ENCODE measurements around the gene CARHSP1. TPM values are rescaled to one million over a fixed set of nuclear protein-coding genes. Genes with fewer than 3 reads are reported as not detected.
"Not testable (repeated sequence)": the region's sequence is repeated elsewhere in the genome, so short reads cannot be mapped to it uniquely, and the experiment has no call there.

Gene CARHSP1
- total RNA-seq, 1 donor from 2014 or later, result 79.4 TPM

- peaks cover 11% of the 10 kb centered on the region for H3K4me1 Mint-ChIP-seq (ENCODE audit: low read depth)
- intact Hi-C loops (cut with micrococcal nuclease), result no loop called here
- no peaks in the 10 kb centered on the region for H3K36me3 Mint-ChIP-seq (ENCODE audit: low read depth)
- H3K4me3 Mint-ChIP-seq, result no peak overlapping the region
- no peaks in the 10 kb centered on the region for H3K27me3 Mint-ChIP-seq (ENCODE audit: insufficient read depth)
- no peaks in the 10 kb centered on the region for H3K9me3 Mint-ChIP-seq
- no peak for DNase-seq (ENCODE audit: low spot score)
- peak overlapping the region; percentile 8 for H3K27ac Mint-ChIP-seq
Observed at GRCh38 chr16:8874388-8874787, 5.6 kb upstream of the CARHSP1 start.

- intact Hi-C loops (cut with micrococcal nuclease); H3K27me3 Mint-ChIP-seq (ENCODE audit: insufficient read depth); H3K9me3 Mint-ChIP-seq; DNase-seq (ENCODE audit: low spot score); H3K27ac Mint-ChIP-seq; H3K4me3 Mint-ChIP-seq; H3K36me3 Mint-ChIP-seq (ENCODE audit: low read depth): not testable (repeated sequence)
- peaks cover 15% of the 10 kb centered on the region for H3K4me1 Mint-ChIP-seq (ENCODE audit: low read depth)
Observed at GRCh38 chr16:8873866-8874195, 5.0 kb upstream of the CARHSP1 start.

- H3K4me1 Mint-ChIP-seq (ENCODE audit: low read depth), result peaks cover 15% of the 10 kb centered on the region
- H3K9me3 Mint-ChIP-seq, result no peaks in the 10 kb centered on the region
- H3K36me3 Mint-ChIP-seq (ENCODE audit: low read depth), result no peaks in the 10 kb centered on the region
- no peak for DNase-seq (ENCODE audit: low spot score)
- H3K27ac Mint-ChIP-seq, result no peak overlapping the region
- H3K4me3 Mint-ChIP-seq, result no peak overlapping the region
- intact Hi-C loops (cut with micrococcal nuclease), result no loop called here
- no peaks in the 10 kb centered on the region for H3K27me3 Mint-ChIP-seq (ENCODE audit: insufficient read depth)
Observed at GRCh38 chr16:8872967-8873865, 4.4 kb upstream of the CARHSP1 start.

- Mint-ChIP-seq H3K4me1 (ENCODE audit: low read depth) (peaks cover 25% of the 10 kb centered on the region), H3K27me3 (ENCODE audit: insufficient read depth) (no peaks in the 10 kb centered on the region), H3K36me3 (ENCODE audit: low read depth) (peaks cover 1% of the 10 kb centered on the region), H3K9me3 (no peaks in the 10 kb centered on the region), H3K27ac (no peak overlapping the region), H3K4me3 (no peak overlapping the region)
- no peak for DNase-seq (ENCODE audit: low spot score)
- intact Hi-C loops (cut with micrococcal nuclease), result no loop called here
Observed at GRCh38 chr16:8872071-8872470, 3.3 kb upstream of the CARHSP1 start.

GRCh38 chr16:8869988-8870241 lies 1.1 kb upstream of the CARHSP1 start:
- not testable (repeated sequence) for H3K36me3 Mint-ChIP-seq (ENCODE audit: low read depth); H3K27ac Mint-ChIP-seq; H3K27me3 Mint-ChIP-seq (ENCODE audit: insufficient read depth); H3K9me3 Mint-ChIP-seq; DNase-seq (ENCODE audit: low spot score)
- intact Hi-C loops (cut with micrococcal nuclease), result loop anchor here (1.0 to 10.0 kb wide), 6 partner anchors 10 to 1875 kb away; partner anchors contain the start of genes HAPSTR1, METTL22 and NUBP1
- Mint-ChIP-seq H3K4me3 (peak overlapping the region; percentile 94), H3K4me1 (ENCODE audit: low read depth) (peaks cover 39% of the 10 kb centered on the region)

GRCh38 chr16:8869212-8869987 lies 594 bp upstream of the CARHSP1 start:
- peaks cover 2% of the 10 kb centered on the region for H3K36me3 Mint-ChIP-seq (ENCODE audit: low read depth)
- H3K27me3 Mint-ChIP-seq (ENCODE audit: insufficient read depth), result no peaks in the 10 kb centered on the region
- no peak for DNase-seq (ENCODE audit: low spot score)
- peak overlapping the region; percentile 94 for H3K4me3 Mint-ChIP-seq
- H3K9me3 Mint-ChIP-seq, result no peaks in the 10 kb centered on the region
- intact Hi-C loops (cut with micrococcal nuclease), result loop anchor here (1.0 to 10.0 kb wide), 6 partner anchors 11 to 1875 kb away; partner anchors contain the start of genes HAPSTR1, METTL22 and NUBP1
- H3K4me1 Mint-ChIP-seq (ENCODE audit: low read depth), result peaks cover 39% of the 10 kb centered on the region
- H3K27ac Mint-ChIP-seq, result peak overlapping the region; percentile 96

- peaks cover 46% of the 10 kb centered on the region for H3K4me1 Mint-ChIP-seq (ENCODE audit: low read depth)
Observed at GRCh38 chr16:8867932-8868415, 832 bp downstream of the CARHSP1 start.

GRCh38 chr16:8867216-8867931 lies 1.4 kb downstream of the CARHSP1 start:
- no peaks in the 10 kb centered on the region for H3K9me3 Mint-ChIP-seq
- peak overlapping the region; percentile 90 for H3K27ac Mint-ChIP-seq
- H3K4me3 Mint-ChIP-seq, result peak overlapping the region; percentile 92
- peak; percentile 8 for DNase-seq (ENCODE audit: low spot score)
- H3K27me3 Mint-ChIP-seq (ENCODE audit: insufficient read depth), result no peaks in the 10 kb centered on the region
- peaks cover 2% of the 10 kb centered on the region for H3K36me3 Mint-ChIP-seq (ENCODE audit: low read depth)
- intact Hi-C loops (cut with micrococcal nuclease), result loop anchor here (5.0 to 10.0 kb wide), 3 partner anchors 50 to 1877 kb away; partner anchors contain the start of gene NUBP1
- peaks cover 48% of the 10 kb centered on the region for H3K4me1 Mint-ChIP-seq (ENCODE audit: low read depth)

More at GRCh38 chr16:8867932-8868415, 832 bp downstream of the CARHSP1 start:
- Mint-ChIP-seq H3K27me3 (ENCODE audit: insufficient read depth) (no peaks in the 10 kb centered on the region), H3K4me3 (peak overlapping the region; percentile 92), H3K9me3 (no peaks in the 10 kb centered on the region), H3K36me3 (ENCODE audit: low read depth) (peaks cover 2% of the 10 kb centered on the region), H3K27ac (peak overlapping the region; percentile 90)
- intact Hi-C loops (cut with micrococcal nuclease), result loop anchor here (1.0 to 10.0 kb wide), 7 partner anchors 51 to 1877 kb away; partner anchors contain the start of genes ABAT, HAPSTR1, METTL22 and NUBP1
- DNase-seq (ENCODE audit: low spot score), result no peak

GRCh38 chr16:8866884-8867215 lies 2.0 kb downstream of the CARHSP1 start:
- intact Hi-C loops (cut with micrococcal nuclease), result loop anchor here (5.0 to 10.0 kb wide), 3 partner anchors 50 to 1878 kb away; partner anchors contain the start of gene NUBP1
- H3K9me3 Mint-ChIP-seq, result no peaks in the 10 kb centered on the region
- H3K4me3 Mint-ChIP-seq, result peak overlapping the region; percentile 92
- H3K27me3 Mint-ChIP-seq (ENCODE audit: insufficient read depth), result no peaks in the 10 kb centered on the region
- peaks cover 52% of the 10 kb centered on the region for H3K4me1 Mint-ChIP-seq (ENCODE audit: low read depth)
- H3K27ac Mint-ChIP-seq, result peak overlapping the region; percentile 90
- H3K36me3 Mint-ChIP-seq (ENCODE audit: low read depth), result peaks cover 5% of the 10 kb centered on the region
- no peak for DNase-seq (ENCODE audit: low spot score)

- intact Hi-C loops (cut with micrococcal nuclease), result loop anchor here (5.0 to 10.0 kb wide), 3 partner anchors 49 to 1878 kb away; partner anchors contain the start of gene NUBP1
- Mint-ChIP-seq H3K36me3 (ENCODE audit: low read depth) (peaks cover 5% of the 10 kb centered on the region), H3K27ac (peak overlapping the region; percentile 50), H3K4me3 (peak overlapping the region; percentile 83), H3K9me3 (no peaks in the 10 kb centered on the region), H3K4me1 (ENCODE audit: low read depth) (peaks cover 51% of the 10 kb centered on the region), H3K27me3 (ENCODE audit: insufficient read depth) (no peaks in the 10 kb centered on the region)
- DNase-seq (ENCODE audit: low spot score), result no peak
Observed at GRCh38 chr16:8866118-8866883, 2.5 kb downstream of the CARHSP1 start.

- DNase-seq (ENCODE audit: low spot score), result no peak
- Mint-ChIP-seq H3K4me3 (peak overlapping the region; percentile 83), H3K27ac (peak overlapping the region; percentile 47), H3K27me3 (ENCODE audit: insufficient read depth) (no peaks in the 10 kb centered on the region), H3K36me3 (ENCODE audit: low read depth) (peaks cover 5% of the 10 kb centered on the region), H3K4me1 (ENCODE audit: low read depth) (peaks cover 43% of the 10 kb centered on the region), H3K9me3 (no peaks in the 10 kb centered on the region)
- intact Hi-C loops (cut with micrococcal nuclease), result loop anchor here (5.0 to 10.0 kb wide), 3 partner anchors 48 to 1879 kb away; partner anchors contain the start of gene NUBP1
Observed at GRCh38 chr16:8865145-8865882, 3.5 kb downstream of the CARHSP1 start.

All from activated T-helper 1 cell treated with anti-CD3 and anti-CD28 coated beads, Interleukin-12 subunit alpha, Interleukin-12 subunit beta, Interleukin-2, Interleukin-4 antibody, amounts not matched to agents 30 ng/mL and 10 ng/mL and 1 ng/mL, durations not matched to agents 14 hours and 24 hours and 36 hours (primary cell).